HG02588 (cell line): ENCODE measurements around the gene HSPA4.
"Not testable (repeated sequence)": the region's sequence is repeated elsewhere in the genome, so short reads cannot be mapped to it uniquely, and the experiment has no call there.

Experiments
- ATAC-seq: cut with Tn5 transposase; IDR thresholded peaks from one replicate; pipeline ENCODE4 v1.9.1; 2021; ENCODE audit warnings: mild to moderate bottlenecking, moderate library complexity; ENCODE audit not compliant: unreplicated experiment

The HSPA4 gene

DNA sequence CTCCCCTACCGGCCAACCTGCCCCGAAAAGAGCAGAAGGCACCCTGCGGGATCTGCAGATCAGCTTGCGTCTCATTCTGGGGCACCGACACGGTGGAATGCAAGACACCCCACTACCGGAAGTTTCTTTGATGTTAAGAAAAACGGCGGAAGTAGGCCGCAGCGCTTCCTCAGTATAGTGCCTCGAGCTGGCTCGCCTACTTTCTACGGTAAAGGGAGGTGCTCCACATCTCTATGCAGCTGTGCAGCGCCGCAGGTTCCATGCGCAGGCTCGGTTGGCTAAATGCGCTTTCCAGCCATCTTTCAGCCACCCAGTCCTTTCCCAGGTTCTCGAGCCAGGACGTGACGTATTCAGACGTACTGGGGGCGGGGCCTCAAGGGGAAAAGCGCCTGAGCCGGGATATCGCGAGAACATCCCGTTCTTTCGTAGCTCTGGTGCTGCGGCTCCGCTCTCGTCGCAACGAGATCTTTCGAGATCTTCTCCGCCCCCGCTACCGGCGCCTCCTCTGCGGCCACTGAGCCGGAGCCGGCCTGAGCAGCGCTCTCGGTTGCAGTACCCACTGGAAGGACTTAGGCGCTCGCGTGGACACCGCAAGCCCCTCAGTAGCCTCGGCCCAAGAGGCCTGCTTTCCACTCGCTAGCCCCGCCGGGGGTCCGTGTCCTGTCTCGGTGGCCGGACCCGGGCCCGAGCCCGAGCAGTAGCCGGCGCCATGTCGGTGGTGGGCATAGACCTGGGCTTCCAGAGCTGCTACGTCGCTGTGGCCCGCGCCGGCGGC is at the start of gene HSPA4:
Gene HSPA4, plus strand, starts transcription at position 472 of the 775 bp plus-strand sequence. Its CDS starts 238 bp downstream, at position 710.
- ATAC-seq: peak; percentile 78

DNA sequence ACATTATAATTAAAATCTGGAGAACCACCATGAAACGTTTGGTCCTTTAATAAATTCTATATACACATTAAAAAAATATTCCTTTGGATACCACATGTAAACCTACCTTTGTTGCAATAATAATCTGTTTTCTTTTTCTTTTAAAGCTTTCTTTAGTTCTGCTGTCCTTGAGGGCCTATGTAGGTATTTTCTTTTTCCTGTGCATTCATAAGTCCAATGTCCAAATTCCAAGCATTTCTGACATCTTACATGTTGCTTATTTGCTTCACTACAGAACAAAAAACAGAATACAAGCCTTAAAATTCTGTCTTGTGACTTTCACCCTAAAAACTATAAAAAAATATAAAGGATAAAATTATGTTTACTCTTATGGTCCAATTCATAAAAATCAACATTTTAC is 45.2 kb upstream of the HSPA4 start:
- ATAC-seq: no peak

DNA sequence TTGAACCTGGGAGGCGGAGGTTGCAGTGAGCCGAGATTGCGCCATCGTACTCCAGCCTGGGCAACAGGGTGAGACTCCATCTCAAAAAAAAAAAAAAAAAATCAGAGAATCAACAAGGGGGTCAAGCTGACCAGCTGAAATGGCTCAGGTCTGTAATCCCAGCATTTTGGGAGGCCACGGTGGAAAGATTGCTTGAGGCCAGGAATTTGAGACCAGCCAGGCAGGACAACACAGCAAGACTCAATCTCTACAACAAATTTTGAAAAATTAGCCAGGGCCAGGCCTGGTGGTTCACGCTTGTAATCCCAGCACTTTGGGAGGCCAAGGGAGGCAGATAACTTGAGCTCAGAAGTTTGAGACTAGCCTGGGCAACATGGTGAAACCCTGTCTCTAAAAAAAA is 43.4 kb upstream of the HSPA4 start:
- ATAC-seq: not testable (repeated sequence)

DNA sequence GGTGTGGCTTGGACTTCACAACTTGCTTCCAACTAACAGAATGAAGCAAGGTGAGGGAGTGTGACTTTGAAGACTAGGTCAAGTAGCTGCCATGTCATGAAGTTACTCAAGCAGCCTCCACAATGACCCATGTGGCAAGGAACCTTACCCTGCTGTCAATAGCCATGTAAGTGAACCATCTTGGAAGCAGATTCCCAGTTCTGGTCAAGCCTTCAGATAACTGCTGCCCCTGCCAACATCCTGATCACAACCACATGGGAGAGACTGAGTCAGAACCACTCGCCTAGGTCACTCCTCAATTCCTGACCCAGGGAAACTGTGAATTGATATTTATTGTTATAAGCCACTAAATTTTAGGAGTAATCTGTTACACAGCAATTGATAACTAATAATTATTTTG is 36.3 kb upstream of the HSPA4 start:
- no peak for ATAC-seq

DNA sequence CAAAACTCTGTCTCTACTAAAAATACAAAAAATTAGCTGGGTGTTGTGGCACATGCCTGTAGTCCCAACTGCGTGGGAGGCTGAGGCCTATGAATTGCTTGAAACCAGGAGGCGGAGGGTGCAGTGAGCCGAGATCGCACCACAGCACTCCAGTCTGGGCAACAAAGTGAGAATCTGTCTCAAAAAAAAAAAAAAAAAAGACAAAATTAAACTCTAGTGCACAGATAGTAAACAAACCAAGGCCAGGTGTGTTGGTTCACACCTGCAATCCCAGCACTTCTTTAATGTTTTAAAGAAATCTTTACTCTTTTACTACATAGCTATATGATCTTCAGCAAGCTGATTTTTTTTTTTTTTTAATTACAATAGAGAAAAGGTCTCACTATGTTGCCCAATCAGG is 33.8 kb upstream of the HSPA4 start:
- no peak for ATAC-seq

DNA sequence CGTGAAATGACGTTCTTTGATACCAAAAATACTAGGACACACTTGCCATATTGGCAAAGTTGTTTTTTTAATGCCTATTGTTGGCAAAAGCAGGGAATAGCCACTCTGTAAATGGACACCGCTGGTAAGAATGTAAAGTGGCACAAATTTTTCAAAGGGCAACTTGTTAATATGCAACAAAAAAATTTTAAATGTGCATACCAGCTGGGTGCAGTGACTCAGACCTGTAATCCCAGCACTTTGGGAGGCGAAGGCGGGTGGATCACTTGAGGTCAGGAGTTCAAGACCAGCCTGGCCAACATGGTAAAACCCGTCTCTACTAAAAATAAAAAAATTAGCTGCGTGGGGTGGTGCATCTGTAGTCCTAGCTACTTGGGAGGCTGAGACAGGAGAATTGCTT is 32.3 kb upstream of the HSPA4 start:
- ATAC-seq: not testable (repeated sequence)

DNA sequence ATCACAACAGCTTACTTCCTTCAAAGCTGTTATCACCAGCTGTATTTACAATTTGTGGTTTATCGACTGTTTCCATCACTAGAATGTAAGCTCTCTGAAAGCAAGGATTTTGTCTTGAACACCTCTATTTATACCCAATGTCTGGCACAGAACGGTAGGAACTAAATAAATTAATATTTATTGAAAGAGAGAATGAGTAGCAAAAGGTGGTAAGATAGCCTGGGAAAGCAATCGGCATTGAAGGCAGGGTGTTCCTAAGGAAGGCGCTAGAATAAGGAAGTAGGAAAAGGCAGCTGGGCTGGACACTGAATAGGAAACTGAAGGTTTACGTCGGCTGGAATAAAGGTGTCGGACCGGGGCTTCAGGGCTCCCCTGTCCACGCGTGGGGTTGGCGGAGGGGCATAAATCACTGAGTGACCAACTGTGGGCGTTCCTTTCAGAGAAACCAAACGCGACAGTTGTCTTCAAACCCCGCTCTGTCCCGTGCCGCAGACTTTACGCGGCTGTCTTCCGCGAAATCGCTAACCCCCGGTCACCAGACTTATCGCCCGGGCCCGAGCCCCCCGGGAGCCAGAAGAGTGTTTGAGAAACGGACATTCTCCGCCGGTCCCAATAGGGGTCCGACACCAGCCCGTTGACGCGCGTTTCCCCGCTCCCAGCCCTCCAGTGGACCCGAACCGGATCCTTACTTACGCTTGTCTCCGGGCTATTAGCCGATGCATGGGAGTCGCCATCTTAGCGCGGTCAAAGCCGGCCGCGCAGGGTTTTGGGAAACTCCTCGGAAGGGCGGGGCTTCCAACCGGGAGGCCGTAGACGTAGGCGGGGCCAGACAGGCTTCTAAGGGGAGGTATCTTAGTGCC is 25.8 kb upstream of the HSPA4 start, which contains the start of gene ZCCHC10:
Gene ZCCHC10, minus strand, starts transcription at position 746 of the 860 bp plus-strand sequence. Its CDS starts 12 bp downstream, at position 734.
- peak; percentile 95 for ATAC-seq

DNA sequence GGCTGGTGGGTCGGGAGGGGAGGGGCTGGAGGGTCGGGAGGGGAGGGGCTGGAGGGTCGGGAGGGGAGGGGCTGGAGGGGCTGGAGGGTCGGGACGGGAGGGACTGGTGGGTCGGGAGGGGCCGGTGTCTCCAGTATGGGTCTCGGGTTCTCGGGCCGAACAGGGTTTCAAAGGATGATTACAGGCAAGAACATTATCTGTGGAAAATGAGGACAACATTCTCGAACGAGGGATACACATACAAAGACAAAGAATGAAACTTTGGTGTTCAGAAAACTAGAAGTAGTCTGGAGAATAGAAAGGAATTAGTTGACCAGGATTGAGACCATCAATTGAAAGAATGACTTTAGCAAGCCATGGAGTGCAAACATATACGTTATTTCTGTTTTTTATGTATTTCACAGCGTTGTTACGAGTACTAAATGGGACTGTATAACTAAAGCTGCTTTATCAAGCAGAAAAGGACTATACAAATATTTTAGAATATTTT is 25.1 kb upstream of the HSPA4 start:
- ATAC-seq: no peak

DNA sequence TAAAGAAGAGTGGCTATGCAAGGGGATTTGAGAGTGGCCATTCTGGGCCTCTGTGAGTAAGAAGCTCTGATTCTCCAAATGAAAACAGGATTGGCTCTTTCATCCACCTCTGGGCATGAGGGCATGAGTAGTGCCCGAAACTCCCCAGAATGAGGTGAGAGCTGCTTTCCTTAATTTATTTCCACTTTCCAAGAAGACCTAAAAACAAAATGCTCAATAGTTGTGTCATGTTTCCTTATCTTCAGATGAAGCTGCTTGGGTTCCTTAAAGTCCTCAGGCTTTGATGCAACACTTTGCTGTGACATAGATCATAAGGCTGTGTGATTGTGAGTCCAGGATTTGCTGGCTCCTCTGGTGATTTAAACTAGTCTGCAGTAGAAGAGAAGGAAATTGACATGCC is 22.4 kb upstream of the HSPA4 start:
- ATAC-seq: no peak

DNA sequence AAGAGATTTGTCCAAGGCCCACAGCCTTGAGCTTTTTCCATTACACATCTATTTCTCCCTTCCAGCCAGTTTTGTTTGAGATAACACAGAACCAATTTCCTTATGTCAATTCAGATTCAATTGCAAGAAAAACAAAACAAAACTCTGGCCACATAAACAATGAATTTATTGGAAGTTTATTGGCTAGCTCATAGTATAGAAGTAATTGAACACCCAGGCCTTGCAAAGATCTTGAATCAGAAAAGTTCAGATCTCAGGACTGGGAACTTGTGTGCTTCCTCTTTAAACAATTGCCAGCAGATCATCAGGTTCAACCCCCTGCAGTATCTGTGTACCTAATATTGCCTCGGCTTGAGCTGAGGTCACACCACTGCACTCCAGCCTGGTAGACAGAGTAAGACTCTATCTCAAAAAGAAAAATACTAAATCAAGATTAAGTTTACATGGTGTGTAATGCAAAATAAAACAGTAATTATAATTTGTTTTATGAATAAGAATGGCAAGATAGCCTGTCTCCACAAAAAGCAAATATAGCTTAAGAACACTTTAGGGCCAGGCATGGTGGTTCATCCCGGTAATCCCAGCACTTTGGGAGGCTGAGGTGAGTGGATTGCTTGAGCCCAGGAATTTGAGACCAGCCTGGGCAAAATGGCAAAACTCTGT is 21.3 kb upstream of the HSPA4 start:
- no peak for ATAC-seq

DNA sequence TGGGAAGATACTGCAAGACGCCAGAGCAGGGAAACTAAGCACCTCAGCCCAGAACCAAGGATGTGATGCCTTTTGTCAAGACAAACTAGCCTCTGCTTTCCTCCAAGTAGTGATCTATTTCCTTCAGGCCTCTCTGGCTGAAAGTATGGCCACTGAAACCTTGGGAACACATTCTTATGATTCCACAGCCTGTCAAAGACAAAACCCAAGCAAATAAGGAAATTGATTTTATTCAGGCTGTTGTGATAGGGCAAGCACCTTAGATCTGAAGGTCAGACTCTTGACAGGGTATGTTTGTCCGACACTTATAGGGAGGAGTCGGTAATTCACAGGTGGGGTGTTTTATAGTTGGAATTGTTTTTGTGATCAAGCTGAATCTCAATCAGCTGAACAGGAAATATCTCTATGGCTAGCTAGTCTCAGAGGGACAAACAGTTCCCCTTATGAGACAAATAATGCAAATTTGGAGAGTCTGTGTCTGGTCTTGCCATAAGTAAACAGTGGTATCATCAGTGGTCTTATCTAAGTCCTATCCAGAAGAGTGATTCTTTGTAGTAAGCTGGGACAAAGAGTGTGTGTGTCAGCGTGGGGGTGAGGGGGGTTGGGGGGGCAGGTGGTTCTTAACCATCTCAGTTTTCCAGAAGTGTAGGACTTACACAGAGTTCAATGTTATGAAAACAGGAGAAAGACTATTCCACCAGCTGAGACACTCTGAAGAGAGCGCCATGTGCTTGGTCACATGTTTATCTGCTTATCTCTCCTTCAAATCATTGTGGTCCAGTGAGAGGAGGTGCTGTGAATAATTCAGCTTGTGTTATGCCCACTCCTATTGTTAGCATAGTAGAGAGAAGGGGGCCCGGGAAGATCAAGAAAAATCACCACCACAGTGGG is 18.7 kb upstream of the HSPA4 start:
- ATAC-seq: no peak

DNA sequence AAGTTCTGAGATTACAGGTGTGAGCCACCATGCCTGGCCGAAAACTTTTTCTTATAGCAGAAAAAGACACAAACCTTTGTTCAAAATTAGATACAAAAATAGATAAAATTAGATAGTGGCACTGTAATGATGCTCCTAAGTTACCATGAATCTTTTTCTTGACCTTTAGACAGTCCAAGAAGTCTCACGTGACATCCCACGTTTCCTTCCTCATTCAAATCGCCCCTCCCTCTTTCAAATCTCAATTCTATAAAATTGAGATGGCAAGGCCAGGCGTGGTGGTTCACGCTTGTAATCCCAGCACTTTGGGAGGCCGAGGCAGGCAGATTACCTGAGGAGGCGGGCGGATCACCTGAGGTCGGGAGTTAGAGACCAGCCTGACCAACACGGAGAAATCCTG is 17.7 kb upstream of the HSPA4 start:
- no peak for ATAC-seq

DNA sequence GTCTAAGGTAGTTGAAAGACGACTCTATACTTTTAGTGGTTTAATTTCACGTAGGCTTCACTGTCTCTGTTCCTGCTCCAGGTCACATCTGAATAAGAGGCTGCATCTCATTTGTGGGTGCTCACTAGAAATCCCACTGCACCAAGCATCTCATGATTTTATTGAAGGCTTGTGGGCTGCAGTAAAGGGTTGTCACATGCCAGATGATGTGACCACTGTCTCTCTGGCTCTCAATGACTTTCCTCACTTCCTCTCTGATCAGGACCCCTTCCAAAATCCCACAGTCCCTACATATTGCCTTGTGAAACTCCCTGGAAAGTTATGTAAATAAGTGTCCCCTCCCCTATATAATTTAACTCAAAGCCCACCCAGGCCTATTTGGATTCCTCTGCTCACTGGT is 16.6 kb upstream of the HSPA4 start:
- no peak for ATAC-seq

DNA sequence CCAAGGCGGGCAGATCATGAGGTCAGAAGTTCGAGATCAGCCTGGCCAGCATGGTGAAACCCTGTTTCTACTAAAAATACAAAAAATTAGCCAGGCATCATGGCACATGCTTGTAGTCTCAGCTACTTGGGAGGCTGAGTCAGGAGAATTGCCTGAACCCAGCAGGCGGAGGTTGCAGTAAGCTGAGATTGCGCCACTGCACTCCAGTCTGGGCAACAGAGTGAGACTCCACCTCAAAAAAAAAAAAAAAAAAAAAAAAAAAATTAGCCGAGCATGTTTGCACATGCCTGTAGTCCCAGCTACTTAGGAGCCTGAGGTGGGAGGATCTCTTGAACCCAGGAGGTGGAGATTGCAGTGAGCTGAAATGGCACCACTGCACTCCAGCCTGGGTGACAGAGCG is 15.1 kb upstream of the HSPA4 start:
- ATAC-seq: not testable (repeated sequence)

DNA sequence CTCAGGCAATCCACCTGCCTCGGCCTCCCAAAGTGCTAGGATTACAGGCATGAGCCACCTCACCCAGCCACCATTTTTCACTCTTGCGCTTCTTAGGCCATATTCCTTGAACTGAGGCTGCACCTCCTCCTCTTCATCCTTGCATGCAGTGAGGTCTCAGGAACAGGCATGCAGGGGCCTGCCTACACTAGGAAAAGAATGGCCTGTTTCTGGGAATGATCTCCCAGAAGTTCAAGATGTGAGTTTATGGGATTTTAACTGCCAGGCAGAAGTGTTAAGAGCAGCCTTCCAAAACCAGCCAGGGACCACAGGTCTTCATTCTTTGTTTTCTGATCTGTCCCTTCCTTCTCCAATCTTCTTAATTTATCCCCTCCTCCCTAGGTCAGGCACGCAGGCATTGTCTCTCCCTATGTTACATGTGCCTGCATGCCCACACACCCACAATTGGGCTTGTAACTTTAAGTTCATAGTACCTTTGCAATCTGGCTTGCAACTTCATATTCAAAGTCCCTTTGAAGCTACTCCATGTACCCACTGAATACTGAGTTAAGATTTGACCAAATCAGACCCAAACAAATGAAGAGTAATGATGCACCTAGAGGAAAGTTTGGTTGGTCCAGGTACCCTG is 10.5 kb upstream of the HSPA4 start:
- ATAC-seq: no peak

DNA sequence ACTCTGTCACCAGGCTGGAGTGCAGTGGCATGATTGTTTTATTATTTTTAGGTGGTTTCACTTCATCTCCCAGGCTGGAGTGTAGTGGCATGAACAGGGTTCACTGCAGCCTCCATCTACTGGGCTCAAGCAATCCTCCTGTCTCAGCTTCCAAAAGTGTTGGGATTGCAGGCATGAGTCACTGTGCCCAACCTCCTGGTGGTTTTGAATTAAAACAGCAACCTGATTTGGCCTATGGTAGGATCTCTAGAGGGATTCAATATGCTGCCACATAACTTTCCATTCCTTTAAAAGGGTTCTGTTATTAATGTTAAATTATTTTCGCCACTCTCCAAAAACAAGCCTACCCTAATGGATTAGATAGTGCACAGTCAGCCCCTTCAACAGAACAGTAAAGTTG is 9.9 kb upstream of the HSPA4 start:
- no peak for ATAC-seq

DNA sequence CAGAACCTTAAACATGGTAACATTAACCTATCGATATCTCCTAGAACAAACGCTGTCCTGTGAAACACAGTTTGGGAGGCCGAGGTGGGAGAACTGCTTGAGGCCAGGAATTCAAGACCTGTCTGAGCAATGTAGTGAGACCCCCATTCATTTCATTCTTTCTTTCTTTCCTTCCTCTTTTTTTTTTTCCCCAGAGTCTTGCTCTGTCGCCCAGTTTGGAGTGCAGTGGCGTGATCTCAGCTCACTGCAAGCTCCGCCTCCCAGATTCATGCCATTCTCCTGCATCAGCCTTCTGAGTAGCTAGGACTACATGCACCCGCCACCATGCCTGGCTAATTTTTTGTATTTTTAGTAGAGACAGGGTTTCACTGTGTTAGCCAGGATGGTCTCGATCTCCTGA is 5.3 kb upstream of the HSPA4 start:
- not testable (repeated sequence) for ATAC-seq

DNA sequence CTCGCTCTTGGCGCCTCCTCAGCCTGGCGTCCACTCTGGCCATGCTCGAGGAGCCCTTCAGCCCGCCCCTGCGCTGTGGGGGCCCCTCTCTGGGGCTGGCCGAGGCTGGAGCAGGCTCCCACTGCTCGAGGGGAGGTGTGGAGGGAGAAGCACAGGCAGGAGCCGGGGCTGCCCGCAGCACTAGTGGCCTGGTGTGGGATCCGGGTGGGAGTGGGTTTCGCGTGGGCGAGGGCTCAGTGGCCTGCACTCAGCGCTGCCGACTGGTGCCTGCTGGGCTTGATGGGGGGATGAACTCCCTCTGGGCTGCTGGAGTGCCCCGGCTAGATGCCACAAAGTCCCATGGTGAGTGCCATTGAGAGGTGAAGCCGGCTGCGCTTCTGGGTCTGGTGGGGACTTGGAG is 4.4 kb upstream of the HSPA4 start:
- no peak for ATAC-seq

DNA sequence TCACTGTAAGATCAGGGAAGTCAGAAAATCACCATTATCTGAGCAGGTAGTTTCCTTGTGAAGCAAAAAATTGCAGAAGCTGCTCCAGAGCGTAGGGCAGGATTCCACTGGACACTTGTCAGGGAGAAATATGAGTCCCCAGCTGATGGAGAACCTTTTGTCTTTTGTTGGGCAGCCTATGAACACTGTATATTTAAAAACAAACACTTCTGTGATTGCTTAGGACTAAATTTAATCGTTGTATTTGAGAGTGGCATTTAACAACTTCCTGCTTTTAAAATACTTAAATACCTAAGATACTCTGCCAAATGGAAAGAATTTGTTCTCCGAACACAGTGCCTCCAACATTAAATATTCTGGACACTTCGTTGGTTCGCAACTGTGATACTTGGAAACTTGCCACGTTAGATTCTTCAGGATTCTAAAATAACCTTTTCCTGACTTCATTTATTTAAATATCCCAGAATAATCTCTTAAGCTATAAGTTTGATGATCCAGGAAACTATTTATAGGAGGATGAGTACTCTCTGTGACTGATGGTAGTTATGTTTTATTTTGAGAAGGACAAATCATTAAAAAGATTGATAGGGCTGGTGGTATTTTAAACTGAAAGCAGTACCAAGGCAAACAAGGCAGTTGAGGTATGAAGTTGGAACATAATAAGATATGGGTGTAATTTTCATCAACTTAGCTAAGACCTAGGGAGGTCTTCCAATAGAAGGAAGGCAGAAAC is 2.7 kb upstream of the HSPA4 start:
- ATAC-seq: no peak
